Prostate gland (tissue), 2 donors: Measurements from ENCODE around the gene SEMA6D.

ENCODE experiments used
- CTCF ChIP-seq, 4 experiments: fragments of 200-600 bp in 2 of 4; fragments of 450-650 bp in 2 of 4; sonication (generic) in 2 of 4; IDR thresholded peaks; 1 replicate in 3 of 4; 2 replicates in 1 of 4; pipeline ENCODE4 v1.5.1; 2016 to 2019; ENCODE audit warnings: antibody characterized with exemption in 4 of 4, mild to moderate bottlenecking in 2 of 4, moderate library complexity in 2 of 4
- POLR2A ChIP-seq: fragments of 450-650 bp; IDR thresholded peaks from one replicate; pipeline ENCODE4 v1.6.1; 2016; ENCODE audit warnings: antibody characterized with exemption, mild to moderate bottlenecking
- POLR2AphosphoS5 ChIP-seq: sonication (generic); formaldehyde crosslinking; IDR thresholded peaks from one replicate; pipeline ENCODE4 v1.6.1; 2017; ENCODE audit warnings: antibody characterized with exemption

- TF ChIP-seq CTCF (IDR thresholded peaks at IDR 0.05) (no peak), POLR2AphosphoS5 (no peak), POLR2A (no peak)
Measured at GRCh38 chr15:47750740-47751262, 33.5 kb downstream of the SEMA6D start.
